Tibial artery (tissue), 4 donors: ENCODE data around the gene NOTCH4.
A peak's percentile ranks its signal among the peaks of the same experiment; 100 is the strongest.

Experiments
- DNase-seq, 2 donors: peaks; one replicate each; pipeline ENCODE4 v3.0.0-alpha.2; 2019
- H3K27ac ChIP-seq, 2 donors: fragments of 200-600 bp; sonication (generic) in 1 of 2; 1 replicate in 1 of 2; 2 replicates in 1 of 2; pipeline ENCODE4 v1.5.1; 2018 to 2019; ENCODE audit warnings: mild to moderate bottlenecking in 1 of 2
- H3K27me3 ChIP-seq, 2 donors: fragments of 200-600 bp; sonication (generic) in 1 of 2; one replicate each; pipeline versions ENCODE4 v1.5.1 to v1.6.0; 2016 to 2019
- H3K36me3 ChIP-seq, 3 donors: fragments of 200-600 bp; sonication (generic) in 2 of 3; one replicate each; pipeline ENCODE4 v1.5.1; 2016 to 2019; ENCODE audit warnings: mild to moderate bottlenecking in 2 of 3
- H3K4me1 ChIP-seq, 4 donors: fragments of 200-600 bp; sonication (generic) in 2 of 4; 1 replicate in 3 of 4; 2 replicates in 1 of 4; pipeline ENCODE4 v1.5.1; 2016 to 2019
- H3K4me3 ChIP-seq, 2 donors: fragments of 200-600 bp; sonication (generic) in 1 of 2; 1 replicate in 1 of 2; 2 replicates in 1 of 2; pipeline ENCODE4 v1.5.1; 2018 to 2019; ENCODE audit warnings: mild to moderate bottlenecking in 2 of 2
- H3K9me3 ChIP-seq, 3 donors: fragments of 200-600 bp; sonication (generic) in 1 of 3; one replicate each; pipeline ENCODE4 v1.5.1; 2016 to 2019
- intact Hi-C: fragments of 100-400 bp; cut with DNase I; formaldehyde crosslinking; loops from one replicate; pipeline ENCODE4 v1.15.0; 2023; ENCODE audit warnings: low total_unique reads
- TF ChIP-seq, protein P1 (sequence below), 2 experiments: fragments of 200-600 bp in 1 of 2; fragments of 450-650 bp in 1 of 2; IDR thresholded peaks; one replicate each; pipeline ENCODE4 v1.5.1; 2017 to 2019; ENCODE audit warnings: antibody characterized with exemption in 2 of 2, mild to moderate bottlenecking in 1 of 2, moderate library complexity in 1 of 2

Gene NOTCH4

DNA sequence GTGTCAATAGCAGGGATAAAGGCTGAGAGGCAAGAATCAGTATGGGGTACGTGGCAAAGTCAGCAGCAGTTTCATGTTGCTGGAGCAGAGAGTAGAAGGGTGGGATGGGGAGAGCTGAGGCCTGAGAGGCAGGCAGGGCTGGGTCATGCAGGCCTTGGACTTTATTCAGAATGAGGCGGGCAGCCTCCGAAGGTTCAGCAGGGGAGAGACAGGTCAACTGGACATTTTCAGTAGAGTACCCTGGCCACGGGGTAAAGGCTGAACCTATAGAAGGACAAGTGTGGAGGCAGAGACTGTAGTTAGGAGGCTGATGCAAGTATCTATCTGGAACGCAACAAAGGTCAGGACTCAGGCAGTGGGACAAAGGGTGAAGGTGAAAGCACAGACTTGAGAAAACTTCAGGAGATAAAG lies 13.7 kb downstream of the NOTCH4 start:
- intact Hi-C loops, result no loop called here
- DNase-seq, result peak in 1 of 2 donors; percentile 56

DNA sequence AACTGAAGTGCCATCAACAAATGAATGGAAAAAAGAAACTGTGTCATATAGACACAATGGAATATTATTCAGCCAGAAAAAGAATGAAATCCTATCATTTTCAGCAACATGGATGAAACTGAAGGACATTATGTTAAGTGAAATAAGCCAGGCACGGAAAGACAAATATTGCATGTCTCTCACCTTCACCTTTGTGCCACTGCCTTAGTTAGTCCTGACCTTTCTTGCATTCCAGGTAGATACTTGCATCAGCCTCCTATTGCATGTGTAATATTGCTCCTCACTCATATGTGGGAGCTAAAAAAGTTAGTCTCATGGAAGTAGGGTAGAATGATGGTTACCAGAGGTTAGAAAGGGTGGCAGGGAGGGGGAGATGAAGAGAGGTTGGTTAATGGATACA lies 14.9 kb downstream of the NOTCH4 start:
- intact Hi-C loops, result no loop called here
- peaks cover 0 to 3% of the 10 kb centered on the region in 2 donors for H3K27me3 ChIP-seq
- H3K27ac ChIP-seq, result no peak overlapping the region
- no peaks in the 10 kb centered on the region for H3K4me1 ChIP-seq
- DNase-seq, result no peak
- TF ChIP-seq, protein P1, sequence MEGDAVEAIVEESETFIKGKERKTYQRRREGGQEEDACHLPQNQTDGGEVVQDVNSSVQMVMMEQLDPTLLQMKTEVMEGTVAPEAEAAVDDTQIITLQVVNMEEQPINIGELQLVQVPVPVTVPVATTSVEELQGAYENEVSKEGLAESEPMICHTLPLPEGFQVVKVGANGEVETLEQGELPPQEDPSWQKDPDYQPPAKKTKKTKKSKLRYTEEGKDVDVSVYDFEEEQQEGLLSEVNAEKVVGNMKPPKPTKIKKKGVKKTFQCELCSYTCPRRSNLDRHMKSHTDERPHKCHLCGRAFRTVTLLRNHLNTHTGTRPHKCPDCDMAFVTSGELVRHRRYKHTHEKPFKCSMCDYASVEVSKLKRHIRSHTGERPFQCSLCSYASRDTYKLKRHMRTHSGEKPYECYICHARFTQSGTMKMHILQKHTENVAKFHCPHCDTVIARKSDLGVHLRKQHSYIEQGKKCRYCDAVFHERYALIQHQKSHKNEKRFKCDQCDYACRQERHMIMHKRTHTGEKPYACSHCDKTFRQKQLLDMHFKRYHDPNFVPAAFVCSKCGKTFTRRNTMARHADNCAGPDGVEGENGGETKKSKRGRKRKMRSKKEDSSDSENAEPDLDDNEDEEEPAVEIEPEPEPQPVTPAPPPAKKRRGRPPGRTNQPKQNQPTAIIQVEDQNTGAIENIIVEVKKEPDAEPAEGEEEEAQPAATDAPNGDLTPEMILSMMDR (IDR thresholded peaks at IDR 0.05), result no peak
- H3K36me3 ChIP-seq, result no peaks in the 10 kb centered on the region
- H3K9me3 ChIP-seq, result no peaks in the 10 kb centered on the region
- H3K4me3 ChIP-seq, result no peak overlapping the region

More for the DNA sequence above, 13.7 kb downstream of the NOTCH4 start:
- Histone ChIP-seq H3K9me3 (no peaks in the 10 kb centered on the region), H3K27ac (no peak overlapping the region), H3K36me3 (no peaks in the 10 kb centered on the region), H3K27me3 (no peaks in the 10 kb centered on the region), H3K4me3 (no peak overlapping the region), H3K4me1 (no peaks in the 10 kb centered on the region)
- TF ChIP-seq, protein P1 (IDR thresholded peaks at IDR 0.05), result no peak

DNA sequence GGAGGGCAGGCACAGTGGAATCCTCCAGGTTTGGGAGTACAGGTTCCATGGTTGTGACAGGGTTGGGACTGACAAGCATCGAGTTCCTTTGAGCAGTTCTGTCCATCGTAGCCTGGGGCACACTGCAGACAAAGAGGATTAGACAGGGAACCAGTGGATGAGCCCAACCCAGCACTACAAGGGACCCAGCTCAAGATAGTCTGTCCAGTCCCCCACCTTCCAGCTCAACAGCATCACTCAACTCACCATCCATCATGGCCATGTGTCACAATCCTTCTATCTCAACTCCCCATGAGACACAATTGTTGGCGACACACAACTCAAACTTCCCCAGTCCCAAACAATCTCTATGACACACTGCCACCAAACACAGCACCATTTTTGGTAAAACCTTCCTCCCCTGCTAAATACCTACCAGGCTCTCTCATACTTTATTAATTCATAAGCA lies 19.6 kb downstream of the NOTCH4 start:
- Histone ChIP-seq H3K4me3 (no peak overlapping the region), H3K27ac (no peak overlapping the region), H3K36me3 (no peaks in the 10 kb centered on the region), H3K27me3 (peaks cover 0 to 35% of the 10 kb centered on the region in 2 donors), H3K4me1 (no peaks in the 10 kb centered on the region), H3K9me3 (no peaks in the 10 kb centered on the region)
- no peak for DNase-seq
- intact Hi-C loops, result no loop called here
- TF ChIP-seq, protein P1 (IDR thresholded peaks at IDR 0.05), result no peak

DNA sequence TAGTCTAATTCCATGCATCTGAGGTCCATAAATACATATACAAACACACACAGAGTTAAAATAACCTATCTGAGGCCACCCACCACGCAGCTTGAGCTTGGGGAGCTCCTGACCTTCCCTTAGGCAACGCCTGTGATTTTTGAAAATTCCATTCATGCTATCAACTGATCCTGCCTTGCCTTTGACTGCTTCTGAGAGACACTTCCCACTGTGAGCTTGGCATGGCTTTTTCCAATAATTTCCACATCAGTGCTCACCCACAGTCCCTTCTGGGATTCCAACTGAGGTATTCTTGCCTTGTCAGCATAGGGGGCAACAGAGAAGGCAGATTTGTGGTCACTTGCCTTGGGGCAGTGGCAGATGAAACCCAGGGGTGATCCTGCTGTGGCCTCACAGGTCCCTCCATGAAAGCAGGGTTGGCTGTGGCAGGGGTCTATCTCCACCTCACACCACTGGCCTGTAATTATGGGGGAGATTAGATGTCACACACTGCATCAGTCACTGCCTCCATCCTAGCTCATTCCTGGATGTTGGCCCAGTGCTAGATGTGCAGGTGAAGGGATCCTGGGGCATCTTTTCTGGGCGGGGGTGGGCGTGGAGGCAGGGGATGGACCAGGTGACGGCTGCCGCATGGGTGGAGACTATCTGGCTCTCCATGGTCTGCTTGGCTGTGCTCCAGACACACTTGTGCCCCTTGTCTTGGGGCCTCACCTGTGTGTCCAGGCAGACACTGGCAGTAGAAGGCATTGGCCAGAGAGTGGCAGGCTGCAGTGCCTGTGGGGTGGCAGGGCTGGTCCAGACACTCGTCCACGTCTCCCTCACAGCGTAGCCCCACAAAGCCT lies 20.2 kb downstream of the NOTCH4 start:
- Histone ChIP-seq H3K27ac (no peak overlapping the region), H3K4me3 (no peak overlapping the region), H3K36me3 (no peaks in the 10 kb centered on the region), H3K27me3 (peaks cover 0 to 35% of the 10 kb centered on the region in 2 donors), H3K9me3 (no peaks in the 10 kb centered on the region), H3K4me1 (no peaks in the 10 kb centered on the region)
- intact Hi-C loops, result no loop called here
- DNase-seq, result peak in 1 of 2 donors; percentile 46
- TF ChIP-seq, protein P1 (IDR thresholded peaks at IDR 0.05), result no peak

DNA sequence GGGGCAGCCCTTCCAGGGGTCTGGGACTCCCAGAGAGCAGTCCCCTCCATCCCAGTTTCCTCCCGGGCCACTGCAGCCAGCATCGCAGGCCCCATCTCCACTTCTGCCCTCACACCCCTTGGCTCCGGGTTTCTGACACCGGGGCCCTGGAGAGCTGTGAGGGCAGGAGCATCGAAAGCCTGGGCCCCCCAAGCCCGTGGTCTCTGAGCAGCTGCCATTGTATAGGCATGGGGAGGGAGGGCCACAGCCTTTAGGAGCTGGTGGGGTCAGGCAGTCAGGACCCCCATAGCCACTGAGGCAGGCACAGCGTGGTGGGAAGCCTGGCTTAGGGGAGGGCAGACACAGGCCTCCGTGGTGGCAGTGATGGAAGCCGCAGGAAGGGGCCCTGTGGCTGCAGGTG lies 21.7 kb downstream of the NOTCH4 start:
- peaks cover 0 to 35% of the 10 kb centered on the region in 2 donors for H3K27me3 ChIP-seq
- no peak overlapping the region for H3K27ac ChIP-seq
- no peaks in the 10 kb centered on the region for H3K9me3 ChIP-seq
- H3K36me3 ChIP-seq, result no peaks in the 10 kb centered on the region
- no peak overlapping the region for H3K4me3 ChIP-seq
- TF ChIP-seq, protein P1 (IDR thresholded peaks at IDR 0.05), result no peak
- DNase-seq, result no peak
- H3K4me1 ChIP-seq, result peaks cover 0 to 2% (median 2%) of the 10 kb centered on the region in 4 donors
- intact Hi-C loops, result no loop called here
